HG03108 (cell line): ENCODE results near the gene ATP2A2.
"Not testable (repeated sequence)": the region's sequence is repeated elsewhere in the genome, so short reads cannot be mapped to it uniquely, and the experiment has no call there.

Experiments
- ATAC-seq: cut with Tn5 transposase; IDR thresholded peaks from one replicate; pipeline ENCODE4 v1.9.1; 2021; ENCODE audit warnings: moderate library complexity; ENCODE audit not compliant: unreplicated experiment

The ATP2A2 gene

DNA sequence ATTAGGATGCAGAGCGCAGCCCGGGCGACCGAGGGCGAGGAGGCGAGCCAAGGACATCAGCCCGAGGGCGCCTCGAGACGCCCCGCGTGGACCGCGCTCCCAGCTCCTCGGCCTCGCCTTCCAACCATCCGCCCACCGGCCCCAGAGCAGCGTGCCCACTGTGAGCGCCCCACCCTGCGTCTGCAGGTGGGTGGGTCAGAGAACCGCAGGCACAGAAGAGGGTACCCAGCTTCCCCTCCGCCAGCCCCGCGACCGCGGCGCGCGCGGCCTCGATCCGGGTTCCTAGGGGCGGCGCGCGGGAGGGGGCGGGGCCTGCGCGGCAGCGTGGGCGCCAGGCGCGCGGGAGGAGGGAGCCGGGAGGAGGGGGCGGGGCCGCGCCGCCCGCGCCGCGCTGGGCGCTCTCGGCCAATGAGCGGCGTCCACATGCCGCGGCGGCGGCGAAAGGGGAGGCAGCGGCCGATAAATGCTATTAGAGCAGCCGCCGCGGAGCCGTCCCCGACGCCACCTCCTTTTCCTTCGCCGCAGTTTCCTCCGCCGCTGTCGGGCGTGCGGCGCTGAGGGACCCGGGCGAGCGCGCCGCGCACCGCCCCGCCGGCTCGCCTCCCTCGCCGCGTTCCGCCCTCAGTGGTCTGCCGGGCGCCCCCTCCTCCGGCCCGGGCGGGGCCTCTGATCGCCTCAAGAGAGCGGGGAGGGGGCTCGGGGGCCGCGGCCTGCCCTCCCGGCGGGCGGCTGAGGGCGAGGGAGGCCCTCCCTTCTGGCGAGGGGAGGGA, at the start of gene ATP2A2:
TSS of gene ATP2A2 (plus strand) at position 469 of the 770 bp plus-strand sequence. CDS start 543 bp downstream, outside the sequence.
- ATAC-seq, result peak; percentile 81

DNA sequence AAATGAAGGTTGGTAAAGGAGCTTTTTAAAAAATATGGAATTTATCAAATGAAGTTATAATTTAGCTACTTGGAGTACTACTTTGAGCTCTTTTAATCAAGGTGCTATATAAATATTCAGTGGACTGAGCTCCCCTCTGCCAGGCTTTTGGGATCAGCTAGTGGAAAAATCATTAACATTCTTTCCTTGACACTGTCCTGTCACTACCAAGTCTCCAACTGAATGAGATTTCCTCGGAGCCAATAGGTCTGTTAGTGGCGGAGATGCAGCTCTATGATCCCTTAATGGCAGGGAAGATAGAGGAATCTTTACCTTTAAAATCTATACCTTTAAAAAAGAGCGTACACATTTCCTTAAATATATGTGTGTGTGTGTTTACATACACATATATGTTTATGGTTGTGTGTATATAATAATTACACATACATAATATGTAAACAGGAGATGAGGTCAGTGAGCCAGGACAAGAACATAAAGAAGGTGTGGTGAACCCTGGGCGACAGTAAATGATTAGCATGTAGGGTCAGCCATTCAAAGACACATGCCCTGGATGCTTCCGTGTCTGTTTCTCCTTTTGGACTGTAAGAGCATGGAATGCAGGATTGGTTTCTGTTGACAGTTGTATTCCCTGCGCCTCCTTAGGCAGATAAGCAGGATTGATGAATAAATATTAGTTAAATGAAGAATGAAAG, 47.7 kb upstream of the ATP2A2 start:
- no peak for ATAC-seq

DNA sequence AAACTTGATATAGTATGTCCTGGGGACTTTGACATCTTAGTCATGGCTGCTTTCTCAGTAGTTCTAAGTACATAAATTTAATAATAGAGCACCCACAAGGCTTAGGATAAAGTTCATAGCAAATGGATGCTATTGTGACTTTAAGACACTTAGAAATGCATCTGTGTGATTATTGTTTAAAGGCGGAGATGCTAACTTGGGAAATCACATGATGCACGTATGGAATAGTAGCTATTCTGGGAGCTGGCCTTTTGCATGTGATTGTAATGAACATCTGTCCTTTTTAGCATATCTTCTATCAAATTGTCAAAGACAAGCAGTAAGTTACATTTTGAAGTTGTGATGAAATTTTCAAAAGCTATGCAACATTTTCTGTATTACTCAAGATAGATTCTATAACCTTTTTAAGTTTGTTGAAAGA, 46.7 kb upstream of the ATP2A2 start:
- no peak for ATAC-seq

DNA sequence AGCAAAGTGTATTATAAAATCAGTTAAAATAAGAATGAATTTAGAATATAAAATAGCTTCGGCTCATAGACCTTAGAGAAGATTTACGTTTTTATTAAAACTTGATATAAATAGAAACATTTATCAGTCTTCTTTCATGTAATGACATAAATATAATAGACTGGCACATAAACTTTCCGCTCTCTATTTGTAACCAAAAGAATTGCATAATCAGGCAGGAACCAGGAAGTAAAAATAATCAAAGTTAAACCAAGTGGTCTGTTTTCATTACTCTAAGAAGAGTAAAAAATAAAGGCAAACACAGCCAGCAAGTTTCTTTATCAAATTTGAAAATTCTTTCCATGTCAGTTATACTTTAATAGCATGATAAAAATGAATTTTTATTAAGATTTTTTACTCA, 46.3 kb upstream of the ATP2A2 start:
- ATAC-seq, result no peak

DNA sequence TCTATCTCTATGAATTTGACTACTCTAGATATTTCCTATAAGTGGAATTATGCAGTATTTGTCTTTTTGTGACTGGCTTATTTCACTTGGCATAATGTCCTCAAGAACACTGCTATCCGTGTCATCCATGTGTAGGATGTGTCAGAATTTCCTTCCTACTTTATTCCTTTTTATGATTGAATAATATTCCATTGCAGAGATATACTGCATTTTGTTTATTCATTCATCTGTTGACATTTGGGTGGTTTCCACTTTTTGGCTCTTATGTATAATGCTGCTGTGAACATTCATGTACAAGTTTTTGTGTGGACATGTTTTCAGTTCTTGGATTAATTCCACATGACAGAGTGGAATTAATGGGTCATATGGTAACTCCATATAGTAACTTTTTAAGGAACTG, 45.7 kb upstream of the ATP2A2 start:
- no peak for ATAC-seq

DNA sequence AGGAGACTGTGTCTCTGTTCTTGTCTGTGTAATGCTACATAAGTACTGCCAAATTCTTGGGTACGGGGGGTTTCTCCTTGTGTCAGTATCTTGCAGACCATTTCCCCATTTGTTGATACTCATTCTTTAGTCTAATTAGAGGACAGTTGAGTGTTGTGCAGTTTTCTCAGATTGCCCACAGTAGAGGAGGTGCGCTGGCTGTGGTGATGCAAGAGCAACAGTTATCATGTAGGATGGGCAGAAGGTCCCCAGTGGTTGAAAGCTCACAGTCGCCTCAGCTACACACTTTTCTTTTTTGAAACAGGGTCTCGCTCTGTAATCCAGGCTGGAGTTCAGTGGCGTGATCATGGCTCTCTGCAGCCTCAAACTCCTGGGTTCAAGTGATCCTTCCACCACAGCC, 37.8 kb upstream of the ATP2A2 start:
- no peak for ATAC-seq

DNA sequence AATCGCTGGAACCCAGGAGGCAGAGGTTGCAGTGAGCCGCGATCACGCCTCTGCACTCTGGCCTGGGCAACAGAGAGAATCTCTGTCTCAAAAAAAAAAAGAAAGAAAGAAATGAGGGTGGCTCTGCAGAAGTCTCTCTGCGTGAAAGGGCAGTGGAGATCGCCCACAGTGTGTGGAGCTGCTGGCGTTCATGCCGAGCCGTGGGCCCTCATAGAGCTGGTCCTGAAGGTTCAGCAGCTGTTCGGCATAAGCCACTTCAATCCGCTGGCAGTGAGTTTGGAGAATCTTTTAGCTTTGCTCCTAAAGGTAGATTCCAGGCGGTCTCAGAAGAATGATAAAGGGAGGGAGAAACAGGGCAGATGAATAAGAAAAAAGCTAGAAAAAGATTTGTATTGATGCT, 36.7 kb upstream of the ATP2A2 start:
- no peak for ATAC-seq

DNA sequence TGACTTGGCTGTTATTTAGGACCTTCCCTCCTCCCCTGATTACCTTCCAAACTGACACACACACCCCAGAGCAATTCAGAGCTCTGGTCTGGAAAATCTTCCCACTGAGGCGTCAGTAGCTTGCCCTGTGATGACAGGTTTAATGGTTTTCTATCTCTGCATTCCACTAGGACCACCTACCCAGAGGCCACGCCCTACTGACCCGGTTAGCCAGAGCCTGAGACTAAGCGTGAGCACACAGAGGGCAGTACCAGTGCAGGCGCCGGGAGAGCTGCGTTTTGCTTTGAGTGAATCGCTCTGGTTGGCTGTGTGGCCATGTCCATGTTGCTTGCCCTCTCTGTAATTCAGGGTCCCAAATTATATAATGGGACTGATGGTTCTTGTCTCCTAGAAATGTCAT, 36.2 kb upstream of the ATP2A2 start:
- ATAC-seq, result no peak

DNA sequence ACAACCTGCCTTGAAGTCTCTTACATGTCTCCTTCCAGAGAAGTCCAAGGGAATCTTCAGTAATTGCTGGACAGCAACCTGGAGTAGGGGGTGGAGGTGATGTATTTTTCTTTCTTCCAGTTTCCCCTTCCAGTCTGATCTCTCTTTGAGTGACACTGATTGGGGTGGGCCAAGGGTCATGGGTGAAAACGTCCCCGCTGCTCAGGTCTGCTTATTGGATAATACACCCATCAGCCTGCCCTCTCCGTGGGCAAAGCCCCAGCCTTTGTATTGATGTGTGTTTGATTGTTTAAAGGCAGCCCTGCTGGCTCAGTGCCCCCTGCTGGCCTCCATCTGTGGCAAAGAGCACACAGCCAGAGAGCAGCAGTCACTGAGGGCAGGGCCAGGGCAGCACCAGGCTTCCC, 35.7 kb upstream of the ATP2A2 start:
- no peak for ATAC-seq

DNA sequence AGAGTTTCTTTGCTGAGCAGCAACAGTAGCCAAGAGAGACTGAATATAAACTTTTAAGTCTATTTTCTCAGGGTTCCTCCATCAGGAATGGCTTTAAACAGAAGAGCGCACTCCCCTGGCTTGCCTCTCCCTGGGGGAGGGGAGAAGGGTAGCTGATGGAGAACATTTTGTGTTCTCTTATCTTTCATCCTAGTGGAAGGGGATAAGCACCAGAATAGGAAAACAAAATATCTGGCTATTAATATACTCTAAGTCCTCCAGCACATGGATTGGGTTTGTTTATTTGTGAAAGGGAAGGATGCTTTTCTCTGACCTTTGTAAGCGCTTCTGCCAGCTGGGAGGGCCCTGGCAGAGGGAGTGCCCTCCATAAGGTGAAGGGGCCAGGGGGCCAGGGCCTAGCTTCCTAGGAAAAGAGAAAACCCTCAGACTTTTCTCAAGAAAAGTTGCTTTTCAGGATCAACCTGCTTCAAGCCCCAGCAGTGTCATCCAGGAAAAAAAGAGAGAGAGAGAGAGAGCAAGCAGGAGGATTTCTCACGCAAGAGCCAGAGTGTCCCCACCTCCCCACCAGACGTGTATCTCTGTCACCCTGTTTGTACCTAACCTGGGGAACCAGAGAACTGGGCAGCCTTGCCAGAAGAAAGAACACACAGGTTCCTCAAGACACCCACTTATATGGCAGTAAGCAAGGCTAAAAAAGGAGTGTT, 34.3 kb upstream of the ATP2A2 start:
- no peak for ATAC-seq

DNA sequence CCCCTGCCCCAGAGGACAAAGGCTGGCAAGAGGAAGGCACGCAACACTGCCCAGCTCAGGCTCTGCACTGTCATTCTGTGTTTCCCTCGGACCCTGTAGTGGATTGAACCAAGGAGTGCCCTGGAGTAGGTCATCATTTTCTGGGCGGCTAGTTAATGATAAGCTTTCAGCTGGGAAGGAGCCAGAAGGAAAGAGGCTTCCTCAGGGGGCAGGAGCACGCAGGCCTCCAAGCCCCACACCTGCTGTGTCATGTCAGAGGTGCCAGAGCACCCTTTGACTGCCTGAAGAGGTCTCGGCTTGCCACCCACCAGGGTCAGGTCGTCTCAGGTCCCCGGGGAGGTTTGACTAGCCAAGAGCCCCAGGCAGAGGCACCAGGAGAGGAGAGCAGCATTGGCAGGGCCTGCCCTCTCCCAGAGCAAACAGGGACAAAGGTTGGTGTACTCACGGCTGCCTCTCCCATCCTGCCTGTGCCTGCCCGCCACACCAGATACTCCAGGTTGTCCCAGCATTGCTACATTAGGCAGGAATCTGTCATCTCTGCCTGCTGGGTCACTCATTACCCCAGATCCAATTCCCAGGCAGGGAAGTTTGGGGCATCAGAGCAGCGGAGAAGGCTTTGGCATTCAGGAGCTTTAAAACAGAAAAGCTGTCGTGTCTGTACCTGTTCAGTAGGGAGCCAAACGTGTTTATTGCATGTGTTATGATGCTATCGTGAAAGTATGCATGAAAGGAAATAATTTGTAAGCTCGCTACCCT, 33.5 kb upstream of the ATP2A2 start:
- no peak for ATAC-seq

DNA sequence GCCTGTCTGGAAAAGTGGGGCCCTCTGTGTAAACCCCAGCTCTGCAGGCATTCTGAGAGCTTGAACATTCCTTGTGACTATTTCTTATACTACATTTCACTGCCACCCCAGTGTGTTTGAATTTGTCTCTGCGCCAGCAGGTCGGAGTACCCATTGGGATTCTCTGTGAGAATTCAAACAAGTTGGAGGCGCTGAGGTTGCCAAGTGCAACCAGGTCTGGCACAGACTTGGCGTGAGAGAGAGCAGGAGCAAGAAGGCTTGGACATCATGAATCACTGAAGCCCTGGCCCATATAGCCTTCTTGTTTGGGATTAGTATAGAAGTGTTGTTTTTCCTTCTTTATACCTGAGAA, 33.0 kb upstream of the ATP2A2 start:
- ATAC-seq, result no peak

DNA sequence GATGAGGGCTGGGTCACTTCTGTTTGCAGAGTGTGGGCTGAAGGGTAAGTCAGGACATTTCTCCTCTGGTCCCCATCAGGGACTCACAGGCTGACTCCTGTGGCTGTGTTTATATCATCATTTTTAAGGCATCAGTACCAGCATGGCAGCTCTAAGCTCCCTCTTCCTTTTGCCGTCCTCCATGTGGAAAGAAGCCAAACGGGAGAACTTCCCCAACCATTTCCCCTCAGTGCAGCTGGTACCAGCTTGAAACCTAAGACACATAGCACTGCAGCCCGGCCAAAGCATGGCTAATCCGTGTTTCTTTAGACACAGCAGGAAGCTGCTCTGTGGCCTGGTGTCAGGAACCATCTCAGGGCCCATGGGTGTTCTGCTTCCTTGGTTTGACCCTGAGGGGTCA, 31.9 kb upstream of the ATP2A2 start:
- no peak for ATAC-seq

DNA sequence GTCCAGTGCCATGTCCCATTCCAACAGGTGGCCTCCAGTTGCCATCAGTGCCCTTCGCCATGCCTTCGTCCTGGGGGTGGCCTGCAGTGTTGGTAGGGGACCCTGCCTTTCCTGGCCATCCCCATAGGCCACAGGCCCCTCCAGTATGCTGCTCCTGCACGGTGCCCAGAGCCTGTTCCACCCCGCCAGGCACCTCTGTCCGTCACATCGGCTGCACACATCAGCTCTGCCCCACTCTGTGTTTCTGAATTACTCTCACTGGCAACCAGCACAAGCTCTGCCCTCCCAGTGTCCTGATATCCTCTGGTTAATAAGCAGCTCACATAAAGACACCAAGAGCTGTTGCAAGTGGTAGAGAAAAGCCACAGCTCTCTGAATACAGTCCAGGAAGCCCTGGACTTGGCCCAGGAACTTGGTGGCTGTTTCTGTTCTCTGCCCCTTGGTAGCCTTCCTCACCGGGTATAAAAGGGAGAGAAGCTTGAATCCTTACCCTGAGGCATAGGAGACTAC, 31.3 kb upstream of the ATP2A2 start:
- no peak for ATAC-seq

DNA sequence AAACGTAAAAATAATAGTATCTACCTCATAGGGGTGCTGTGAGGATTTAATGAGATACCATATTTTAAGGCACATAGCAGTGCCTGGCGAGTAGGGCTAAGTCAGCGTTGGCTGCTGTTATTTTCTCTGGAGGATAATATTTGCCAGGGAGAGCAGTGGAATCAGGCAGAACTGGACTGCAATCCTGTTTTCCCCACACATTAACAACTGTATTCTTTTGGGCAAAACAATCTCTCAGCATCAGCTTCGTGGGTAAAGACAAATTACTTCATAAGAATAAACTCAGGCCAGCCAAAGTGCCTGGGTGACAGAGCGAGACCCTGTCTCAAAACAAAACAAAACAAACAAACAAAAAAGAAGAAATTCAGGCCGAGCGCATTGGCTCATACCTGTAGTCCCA, 29.7 kb upstream of the ATP2A2 start:
- ATAC-seq, result no peak

DNA sequence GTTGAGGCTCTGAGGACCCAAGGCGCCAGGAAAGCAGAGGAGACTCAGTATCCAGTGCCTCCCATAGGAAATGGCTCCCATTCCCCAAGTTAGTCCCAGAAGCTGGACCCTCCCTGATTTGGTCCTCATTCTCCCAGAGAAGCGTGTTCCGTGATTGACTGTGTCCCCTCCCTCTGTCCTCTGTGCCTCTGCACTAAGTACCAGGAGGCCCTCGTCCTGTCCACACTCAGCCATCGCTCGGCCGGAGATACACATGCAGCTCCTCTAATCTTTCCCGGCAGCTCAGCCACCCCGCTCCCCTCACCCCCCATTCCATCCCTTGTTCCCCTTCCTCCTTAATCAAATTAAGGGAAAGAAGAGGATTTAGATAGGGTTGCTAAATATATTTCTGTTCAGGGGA, 28.3 kb upstream of the ATP2A2 start:
- no peak for ATAC-seq

DNA sequence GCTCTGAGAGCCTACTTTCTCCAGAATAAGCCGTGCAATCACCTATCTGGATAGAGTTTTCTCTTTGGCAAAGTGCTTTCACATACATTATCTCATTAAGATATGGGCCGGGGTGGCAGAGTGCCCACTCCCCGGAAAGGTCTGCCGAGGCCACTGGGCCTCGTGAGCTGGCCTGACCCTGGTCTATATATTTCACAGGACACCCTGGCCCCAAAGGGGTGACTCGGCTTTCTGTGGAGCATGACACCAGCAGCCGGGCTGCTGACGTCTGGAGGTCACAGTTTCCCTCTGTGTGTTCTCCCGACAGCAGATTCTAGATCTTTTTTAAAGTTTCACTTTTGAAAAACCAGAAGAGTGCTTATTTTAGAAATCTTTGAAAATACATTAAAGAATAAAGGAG, 27.9 kb upstream of the ATP2A2 start:
- no peak for ATAC-seq

DNA sequence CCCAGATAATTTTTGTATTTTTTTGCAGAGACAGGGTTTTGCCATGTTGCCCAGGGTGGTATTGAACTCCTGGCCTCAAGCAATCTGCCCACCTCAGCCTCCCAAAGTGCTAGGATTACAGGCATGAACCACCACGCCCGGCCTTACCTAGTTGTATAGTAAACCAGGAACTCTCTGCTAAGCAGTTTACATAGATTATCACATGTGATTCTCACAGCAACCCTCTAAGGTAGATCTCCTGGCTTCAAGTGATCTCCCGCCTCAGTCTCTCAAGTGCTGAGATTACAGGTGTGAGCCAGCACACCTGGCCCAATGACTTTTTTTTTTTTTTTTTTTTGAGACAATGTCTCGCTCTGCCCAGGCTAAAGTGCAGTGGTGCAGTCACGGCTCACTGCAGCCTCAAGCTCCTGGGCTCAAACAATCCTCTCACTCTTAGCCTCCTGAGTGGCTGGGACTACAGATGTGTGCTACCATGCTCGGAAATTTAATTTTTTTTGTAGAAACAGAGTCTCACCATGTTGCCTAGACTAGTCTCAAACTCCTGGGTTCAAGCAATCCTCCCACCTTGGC, 26.0 kb upstream of the ATP2A2 start:
- ATAC-seq, result no peak

DNA sequence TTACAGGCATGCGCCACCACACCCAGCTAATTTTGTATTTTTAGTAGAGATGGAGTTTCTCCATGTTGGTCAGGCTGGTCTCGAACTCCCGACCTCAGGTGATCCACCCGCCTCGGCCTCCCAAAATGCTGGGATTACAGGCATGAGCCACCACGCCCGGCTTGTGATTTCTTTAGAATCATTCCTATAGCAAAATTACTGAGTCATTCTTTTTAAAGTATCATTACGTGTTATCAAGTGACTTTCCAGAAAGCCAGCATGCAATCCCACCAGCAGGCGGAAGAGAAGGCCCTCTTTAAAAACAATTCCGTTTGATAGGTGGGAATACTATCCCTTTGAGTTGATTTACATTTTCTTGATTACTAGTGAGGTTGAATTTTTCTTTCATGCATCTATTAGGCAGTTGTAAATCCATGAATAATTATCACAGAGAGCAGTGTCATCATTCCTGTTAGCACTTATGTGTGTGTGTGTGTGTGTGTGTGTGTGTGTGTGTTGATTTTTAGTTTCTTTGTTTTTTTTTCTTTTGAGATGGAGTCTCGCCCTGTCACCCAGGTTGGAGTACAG, 25.1 kb upstream of the ATP2A2 start:
- not testable (repeated sequence) for ATAC-seq

DNA sequence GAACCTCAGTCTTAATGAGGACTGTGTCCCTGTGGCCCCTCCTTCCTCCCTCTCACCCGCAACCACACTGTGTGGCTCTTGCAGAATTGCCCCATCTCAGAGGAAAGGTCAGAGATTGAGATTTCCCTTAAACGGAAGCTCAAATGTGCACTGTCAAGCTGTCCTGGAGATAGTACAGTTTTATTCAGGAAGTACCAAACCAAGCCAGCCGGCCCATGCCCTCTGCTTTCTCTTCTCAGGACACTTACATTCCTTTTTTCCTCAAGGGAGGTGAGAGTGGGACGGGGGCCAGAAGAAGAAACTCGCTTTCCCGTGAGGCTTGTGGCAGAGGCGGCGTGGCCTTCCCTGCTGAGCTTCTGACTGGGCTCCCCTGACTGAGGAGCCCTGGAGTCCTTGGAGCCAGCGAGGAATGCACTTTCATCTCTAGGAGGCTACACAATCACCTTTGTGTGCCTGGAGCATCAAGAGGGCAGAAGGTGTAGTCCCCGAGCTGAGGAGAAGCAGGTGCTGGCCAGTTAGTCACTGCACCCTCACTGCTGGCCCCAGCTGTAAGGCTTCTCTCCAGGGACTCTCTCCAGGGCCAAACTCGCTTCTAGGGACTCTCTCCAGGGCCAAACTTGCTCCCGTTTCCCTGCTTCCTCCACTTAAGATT, 24.1 kb upstream of the ATP2A2 start:
- ATAC-seq, result no peak
